Cardiac septum (tissue), 1 donor: Measurements from ENCODE around the gene NPHP4. TPM values are rescaled to one million over a fixed set of nuclear protein-coding genes. Genes with fewer than 3 reads are reported as not detected.

Experiments used
- microRNA-seq: library from miRNA; unstranded; fragments of <30 nt; microRNA quantifications from one replicate; pipeline ENCODE4 v1.2.0, GENCODE V29; 2020
- total RNA-seq: library from RNA; stranded (reverse); fragmentation: NEBNext Ultra II Directional; extraction: Animal tissue kit (Norgen Biotek cat#: 25700); gene quantifications from one replicate; pipeline ENCODE4 v1.2.1, GENCODE V29; 2021
- donor health status: DM: no; HTN: no; CAD: no.

NPHP4 gene
- total RNA-seq, 1 donor from 2014 or later, result 6.6 TPM

Small RNA genes lying within 50 kb of the gene (microRNA-seq; reads per million reads assigned to microRNA genes)
- gene MIR4689, result not detected

Other genes starting within 250 kb of the NPHP4 start
- gene KCNAB2, start 53.5 kb upstream of the NPHP4 start, total RNA-seq, result 19.3 TPM
- gene CHD5, start 187.9 kb upstream of the NPHP4 start, total RNA-seq, result 0.81 TPM
- gene RPL22, start 207.2 kb upstream of the NPHP4 start, total RNA-seq, result 205 TPM
- 91.0 TPM for gene RNF207, start 213.7 kb upstream of the NPHP4 start, total RNA-seq
- 71.2 TPM for gene ICMT, start 243.5 kb upstream of the NPHP4 start, total RNA-seq